ENCODE measurements around the gene SYK.

DNA sequence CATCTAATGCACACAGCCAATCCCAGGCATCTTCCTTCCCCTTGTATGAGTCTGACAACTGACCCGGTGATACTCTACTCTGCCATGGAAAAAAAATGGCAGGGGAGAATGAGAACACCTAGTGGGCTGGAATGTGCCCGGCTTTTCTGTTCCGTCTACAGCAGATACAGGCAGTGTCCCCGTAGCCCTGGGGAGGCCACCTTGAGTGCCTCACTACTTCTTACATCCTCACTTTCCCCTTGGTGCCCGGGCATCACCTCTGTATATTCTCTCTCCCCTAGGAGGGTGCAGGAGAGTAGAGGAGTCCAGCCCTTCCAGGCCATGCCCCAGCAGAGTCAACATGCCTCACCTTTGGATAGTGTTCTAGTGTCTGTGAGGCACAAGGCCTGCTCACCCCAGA lies 56.2 kb downstream of the SYK start:
- TF ChIP-seq, protein P1, sequence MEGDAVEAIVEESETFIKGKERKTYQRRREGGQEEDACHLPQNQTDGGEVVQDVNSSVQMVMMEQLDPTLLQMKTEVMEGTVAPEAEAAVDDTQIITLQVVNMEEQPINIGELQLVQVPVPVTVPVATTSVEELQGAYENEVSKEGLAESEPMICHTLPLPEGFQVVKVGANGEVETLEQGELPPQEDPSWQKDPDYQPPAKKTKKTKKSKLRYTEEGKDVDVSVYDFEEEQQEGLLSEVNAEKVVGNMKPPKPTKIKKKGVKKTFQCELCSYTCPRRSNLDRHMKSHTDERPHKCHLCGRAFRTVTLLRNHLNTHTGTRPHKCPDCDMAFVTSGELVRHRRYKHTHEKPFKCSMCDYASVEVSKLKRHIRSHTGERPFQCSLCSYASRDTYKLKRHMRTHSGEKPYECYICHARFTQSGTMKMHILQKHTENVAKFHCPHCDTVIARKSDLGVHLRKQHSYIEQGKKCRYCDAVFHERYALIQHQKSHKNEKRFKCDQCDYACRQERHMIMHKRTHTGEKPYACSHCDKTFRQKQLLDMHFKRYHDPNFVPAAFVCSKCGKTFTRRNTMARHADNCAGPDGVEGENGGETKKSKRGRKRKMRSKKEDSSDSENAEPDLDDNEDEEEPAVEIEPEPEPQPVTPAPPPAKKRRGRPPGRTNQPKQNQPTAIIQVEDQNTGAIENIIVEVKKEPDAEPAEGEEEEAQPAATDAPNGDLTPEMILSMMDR (IDR thresholded peaks at IDR 0.05) = no peak
- no peak for TF ChIP-seq ZFX (IDR thresholded peaks at IDR 0.05; ENCODE audit: borderline replicate concordance)
